RWPE2 (cell line): ENCODE data around the gene UBB.

Source experiments
- ATAC-seq: fragments of 200-7000 bp; cut with Tn5 transposase; 3 replicates; pipeline ENCODE4 v1.9.1; 2021; ENCODE audit warnings: low read depth
- DNase-seq: peaks from one replicate; pipeline ENCODE4 v3.0.0-alpha.2; 2020; ENCODE audit warnings: low spot score
- H3K27ac ChIP-seq: fragments of 450-650 bp; 2 replicates; pipeline ENCODE4 v1.5.1; 2017; ENCODE audit warnings: mild to moderate bottlenecking; ENCODE audit not compliant: poor library complexity, severe bottlenecking
- H3K27me3 ChIP-seq: fragments of 250-450 bp; sonication (Bioruptor Pico); 2 replicates; pipeline ENCODE4 v1.5.1; 2021; ENCODE audit warnings: mild to moderate bottlenecking, moderate library complexity; ENCODE audit not compliant: insufficient read depth, poor library complexity, severe bottlenecking
- H3K36me3 ChIP-seq: fragments of 250-450 bp; sonication (Bioruptor Pico); 2 replicates; pipeline ENCODE4 v1.5.1; 2020; ENCODE audit warnings: low read depth, mild to moderate bottlenecking, moderate library complexity
- H3K4me1 ChIP-seq: fragments of 250-450 bp; sonication (Bioruptor Pico); 2 replicates; pipeline ENCODE4 v1.5.1; 2021; ENCODE audit warnings: mild to moderate bottlenecking, moderate library complexity; ENCODE audit not compliant: insufficient read depth, poor library complexity, severe bottlenecking
- H3K4me3 ChIP-seq: fragments of 250-450 bp; sonication (Bioruptor Pico); 2 replicates; pipeline ENCODE4 v1.5.1; 2021; ENCODE audit warnings: mild to moderate bottlenecking, moderate library complexity; ENCODE audit not compliant: severe bottlenecking
- H3K9me3 ChIP-seq: fragments of 250-450 bp; sonication (Bioruptor Pico); 2 replicates; pipeline ENCODE4 v1.5.1; 2021; ENCODE audit warnings: mild to moderate bottlenecking, moderate library complexity; ENCODE audit not compliant: severe bottlenecking
- CTCF ChIP-seq: fragments of 450-650 bp; IDR thresholded peaks from one replicate; pipeline ENCODE4 v1.5.1; 2017; ENCODE audit warnings: mild to moderate bottlenecking, moderate library complexity; ENCODE audit not compliant: poor library complexity, severe bottlenecking

UBB gene

GRCh38 chr17:16351831-16352230 is 29.1 kb upstream of the UBB start:
- Histone ChIP-seq H3K27me3 (no peaks in the 10 kb centered on the region), H3K4me3 (peak overlapping the region; percentile 100), H3K36me3 (peaks cover 13% of the 10 kb centered on the region), H3K9me3 (no peaks in the 10 kb centered on the region), H3K4me1 (peaks cover 3% of the 10 kb centered on the region), H3K27ac (no peak overlapping the region)
- ATAC-seq = no peak
- no peak for DNase-seq
- no peak for TF ChIP-seq CTCF

DNA sequence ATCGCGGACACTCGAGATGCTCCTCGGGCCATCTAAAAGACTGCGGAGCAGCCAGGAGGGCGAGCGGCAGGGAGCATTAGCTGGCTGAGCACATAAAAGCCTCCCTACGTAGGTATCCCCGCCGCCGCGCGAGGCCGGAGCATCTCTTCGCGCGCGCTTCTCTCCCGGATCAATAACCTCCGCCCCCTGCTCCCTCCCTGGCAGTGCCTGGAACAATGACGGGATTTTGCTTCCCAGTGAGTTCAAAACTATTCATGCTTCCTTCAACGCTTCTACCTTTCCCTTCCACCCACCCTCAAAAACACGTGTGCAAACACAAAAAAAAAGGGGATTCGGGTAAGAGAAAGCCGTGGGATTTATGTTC is 28.6 kb upstream of the UBB start:
- Histone ChIP-seq H3K27ac (no peak overlapping the region), H3K36me3 (peaks cover 13% of the 10 kb centered on the region), H3K4me3 (peak overlapping the region; percentile 100), H3K4me1 (peaks cover 3% of the 10 kb centered on the region), H3K9me3 (no peaks in the 10 kb centered on the region), H3K27me3 (no peaks in the 10 kb centered on the region)
- DNase-seq (no peak), ATAC-seq (peak; percentile 59)
- TF ChIP-seq CTCF = no peak

- ATAC-seq = peak; percentile 57
These were observed 28.1 kb upstream of the UBB start for GRCh38 chr17:16352667-16353316.

GRCh38 chr17:16353317-16354174 is 27.3 kb upstream of the UBB start, which contains the start of gene CENPV:
TSS of gene CENPV (minus strand) at chr17:16353469. CDS start at chr17:16353436, 33 bp downstream.
- H3K4me1 ChIP-seq = peaks cover 3% of the 10 kb centered on the region
- H3K27me3 ChIP-seq = no peaks in the 10 kb centered on the region
- peak; percentile 78 for TF ChIP-seq CTCF
- peaks cover 13% of the 10 kb centered on the region for H3K36me3 ChIP-seq
- no peak for DNase-seq
- peak within 1 kb of the TSS; percentile 20 for H3K27ac ChIP-seq
- H3K4me3 ChIP-seq = peak within 1 kb of the TSS; percentile 100
- no peaks in the 10 kb centered on the region for H3K9me3 ChIP-seq
- ATAC-seq = peak; percentile 54

More at GRCh38 chr17:16352667-16353316, 28.1 kb upstream of the UBB start:
- peak; percentile 59 for DNase-seq
- peaks cover 3% of the 10 kb centered on the region for H3K4me1 ChIP-seq
- no peaks in the 10 kb centered on the region for H3K27me3 ChIP-seq
- peaks cover 13% of the 10 kb centered on the region for H3K36me3 ChIP-seq
- H3K27ac ChIP-seq = peak overlapping the region; percentile 20
- TF ChIP-seq CTCF = no peak
- H3K4me3 ChIP-seq = peak overlapping the region; percentile 100
- no peaks in the 10 kb centered on the region for H3K9me3 ChIP-seq
